Suppressor macrophage (primary cell): ENCODE measurements around the gene KLHDC10.
"Not testable (repeated sequence)": the region's sequence is repeated elsewhere in the genome, so short reads cannot be mapped to it uniquely, and the experiment has no call there.

ENCODE experiments used
- DNase-seq, 4 experiments: peaks; one replicate each; pipeline ENCODE4 v3.0.0-alpha.2; 2020 to 2022
- total RNA-seq, 17 experiments: gene quantifications; one replicate each; lab custom pipeline; 2026; ENCODE audit warnings: mixed read lengths in 6 of 17, inconsistent platforms in 3 of 17; lab: John Stamatoyannopoulos, UW

KLHDC10 gene, protein sequence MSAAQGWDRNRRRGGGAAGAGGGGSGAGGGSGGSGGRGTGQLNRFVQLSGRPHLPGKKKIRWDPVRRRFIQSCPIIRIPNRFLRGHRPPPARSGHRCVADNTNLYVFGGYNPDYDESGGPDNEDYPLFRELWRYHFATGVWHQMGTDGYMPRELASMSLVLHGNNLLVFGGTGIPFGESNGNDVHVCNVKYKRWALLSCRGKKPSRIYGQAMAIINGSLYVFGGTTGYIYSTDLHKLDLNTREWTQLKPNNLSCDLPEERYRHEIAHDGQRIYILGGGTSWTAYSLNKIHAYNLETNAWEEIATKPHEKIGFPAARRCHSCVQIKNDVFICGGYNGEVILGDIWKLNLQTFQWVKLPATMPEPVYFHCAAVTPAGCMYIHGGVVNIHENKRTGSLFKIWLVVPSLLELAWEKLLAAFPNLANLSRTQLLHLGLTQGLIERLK
- total RNA-seq, result 33.6 to 72.6 (median 54.7) reads per million in 17 experiments

- peak; percentile 97 to 99 (median 98) for DNase-seq
Measured at GRCh38 chr7:130069978-130070860, at the start of gene KLHDC10. TSS of gene KLHDC10 (plus strand) at chr7:130070534. CDS start at chr7:130070644, 110 bp downstream.

DNA sequence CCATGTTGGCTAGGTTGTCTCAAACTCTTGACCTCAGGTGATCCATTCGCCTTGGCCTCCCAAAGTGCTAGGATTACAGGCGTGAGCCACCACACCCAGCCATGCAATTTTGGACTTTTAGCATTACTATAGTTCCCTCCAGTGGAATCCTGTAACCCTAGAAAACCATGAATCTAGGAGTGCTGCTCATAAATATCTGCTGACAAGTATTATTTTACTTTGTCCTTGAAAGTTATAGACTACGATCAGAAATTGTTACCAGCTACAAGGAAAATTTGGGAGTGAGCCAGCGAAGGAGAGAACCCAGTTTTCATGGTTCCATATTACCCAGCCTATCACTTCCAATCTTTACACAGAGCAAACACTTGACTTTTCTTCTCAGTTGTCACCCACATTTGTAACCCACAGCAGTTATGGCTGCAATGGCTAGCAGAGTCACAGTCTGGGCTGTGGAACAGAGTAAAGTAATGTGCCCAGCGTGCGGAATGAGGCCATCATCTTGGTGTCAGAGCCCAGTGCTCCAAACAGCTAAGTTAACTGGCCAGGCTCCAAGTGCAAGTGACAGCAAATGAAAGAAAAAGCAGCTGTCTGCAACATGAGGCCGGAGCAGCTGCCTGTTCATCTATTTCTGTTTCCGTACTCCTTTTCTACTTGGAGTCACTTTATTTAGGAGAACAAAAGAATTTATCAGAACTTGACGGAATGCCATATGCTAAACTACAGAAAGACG is 49.1 kb upstream of the KLHDC10 start:
- DNase-seq, result no peak

DNA sequence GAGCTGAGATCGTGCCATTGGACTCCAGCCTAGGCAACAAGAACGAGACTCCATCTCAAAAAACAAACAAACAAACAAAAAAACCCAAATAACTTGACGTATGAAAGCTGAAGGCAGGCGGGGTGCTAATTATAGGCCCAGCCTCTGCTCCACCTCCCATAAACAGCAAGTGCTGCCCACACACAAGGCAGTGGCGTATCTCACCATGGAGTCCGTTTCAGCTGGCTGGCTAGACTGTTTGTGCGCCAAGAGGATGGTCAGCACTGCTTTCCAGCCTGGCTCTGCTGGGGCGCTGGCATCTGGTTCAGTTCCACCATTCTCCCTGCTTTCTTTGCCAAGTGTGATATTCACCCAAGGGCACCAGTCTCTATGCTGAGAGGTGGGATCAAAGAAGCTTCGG is 48.2 kb upstream of the KLHDC10 start:
- DNase-seq, result no peak

DNA sequence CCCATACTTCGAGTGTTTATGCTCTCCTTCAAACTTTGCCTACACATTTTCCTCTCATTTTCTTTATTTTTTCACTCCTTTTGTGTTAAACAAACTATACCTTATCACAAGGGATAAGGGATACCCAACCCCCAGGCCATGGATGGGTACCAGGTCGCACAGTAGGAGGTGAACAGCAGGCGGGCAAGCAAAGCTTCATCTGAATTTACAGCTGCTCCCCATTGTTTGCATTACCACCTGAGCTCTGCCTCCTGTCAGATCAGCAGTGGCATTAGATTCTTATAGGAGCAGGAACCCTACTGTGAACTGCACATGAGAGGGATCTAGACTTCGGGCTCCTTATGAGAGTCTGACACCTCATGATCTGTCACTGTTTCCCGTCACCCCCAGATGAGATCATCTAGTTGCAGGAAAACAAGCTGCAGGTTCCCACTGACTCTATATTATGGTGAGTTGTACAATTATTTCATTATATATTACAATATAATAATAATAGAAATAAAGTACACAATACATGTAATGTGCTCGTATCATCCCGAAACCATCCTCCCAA is 47.6 kb upstream of the KLHDC10 start:
- DNase-seq, result no peak

DNA sequence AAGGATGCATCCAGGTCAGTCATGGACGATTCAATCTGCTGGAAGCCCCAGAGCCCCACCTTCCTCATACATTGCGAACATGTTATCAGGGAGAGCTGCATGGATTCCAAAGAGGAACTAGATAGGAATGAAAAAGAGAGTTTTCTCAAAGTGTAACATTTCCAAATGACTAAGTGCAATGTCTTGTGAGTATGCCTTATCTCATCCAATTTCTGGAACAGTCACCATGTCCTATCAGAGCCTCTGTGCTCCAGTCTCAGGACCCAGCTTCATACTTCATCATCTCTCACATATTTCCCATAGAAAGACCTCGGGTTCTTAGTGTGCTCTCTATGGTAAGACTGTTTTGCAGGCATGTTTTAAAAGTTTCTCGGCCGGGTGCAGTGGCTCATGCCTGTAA is 45.9 kb upstream of the KLHDC10 start:
- peak in 2 of 4 experiments; percentile 9 to 45 for DNase-seq

GRCh38 chr7:130032698-130033097 is 37.6 kb upstream of the KLHDC10 start:
- DNase-seq, result no peak

DNA sequence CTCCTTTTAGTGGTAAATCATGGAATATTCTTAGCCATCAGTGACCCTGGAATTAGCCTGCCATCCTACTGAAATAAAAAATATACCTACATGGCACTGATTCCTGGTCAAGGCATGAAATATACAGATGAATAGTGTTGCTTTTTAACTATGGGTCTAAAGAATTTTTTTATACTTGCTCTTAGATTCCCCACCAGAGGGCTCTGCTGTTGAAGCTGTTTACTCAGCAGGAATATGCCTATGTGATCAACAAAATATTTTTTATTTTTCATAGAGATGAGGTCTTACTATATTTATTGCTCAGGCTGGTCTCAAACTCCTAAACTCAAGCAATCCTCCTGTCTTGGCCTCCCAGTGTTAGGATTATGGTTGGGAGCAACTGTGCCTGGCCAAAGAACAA is 32.6 kb upstream of the KLHDC10 start:
- no peak for DNase-seq

- no peak for DNase-seq
Measured at GRCh38 chr7:130040576-130040975, 29.8 kb upstream of the KLHDC10 start.

DNA sequence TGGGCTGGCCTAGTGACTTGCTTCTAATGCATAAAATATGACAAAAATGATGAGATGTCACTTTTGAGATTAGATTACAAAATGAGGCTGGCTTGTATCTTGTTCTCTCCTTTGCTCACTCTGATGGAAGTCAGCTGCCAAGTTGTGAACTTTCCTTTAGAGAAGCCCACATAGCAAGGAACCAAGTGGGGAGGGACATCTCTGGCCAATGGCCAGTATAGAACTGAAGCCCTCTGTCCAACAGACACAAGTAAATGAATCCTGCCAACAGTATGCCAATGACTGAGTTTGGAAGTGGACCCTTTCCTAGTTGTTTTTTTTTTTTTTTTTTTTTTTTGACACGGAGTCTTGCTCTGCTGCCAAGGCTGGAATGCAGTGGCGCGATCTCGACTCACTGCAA is 22.5 kb upstream of the KLHDC10 start:
- DNase-seq, result no peak

GRCh38 chr7:130048906-130049305 is 21.4 kb upstream of the KLHDC10 start:
- DNase-seq, result no peak

GRCh38 chr7:130052250-130052649 is 18.1 kb upstream of the KLHDC10 start:
- not testable (repeated sequence) for DNase-seq

DNA sequence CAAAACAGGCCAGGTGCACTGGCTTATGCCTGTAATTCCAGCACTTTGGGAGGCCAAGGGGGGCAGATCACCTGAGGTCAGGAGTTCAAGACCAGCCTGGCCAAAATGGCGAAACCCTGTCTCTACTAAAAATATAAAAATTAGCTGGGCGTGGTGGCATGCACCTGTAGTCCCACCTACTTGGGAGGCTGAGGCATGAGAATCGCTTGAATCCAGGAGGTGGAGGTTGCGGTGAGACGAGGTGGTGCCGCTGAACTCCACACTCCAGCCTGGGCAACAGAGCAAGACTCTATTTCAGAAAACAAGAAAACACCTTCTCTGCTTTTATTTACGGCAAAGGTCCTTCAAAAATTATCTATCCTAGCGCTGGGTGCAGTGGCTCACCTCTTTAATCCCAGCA is 15.1 kb upstream of the KLHDC10 start:
- not testable (repeated sequence) for DNase-seq

- no peak for DNase-seq
Measured at GRCh38 chr7:130062246-130062645, 8.1 kb upstream of the KLHDC10 start.

GRCh38 chr7:130063036-130063435 is 7.3 kb upstream of the KLHDC10 start:
- peak; percentile 66 to 87 (median 82) for DNase-seq

DNA sequence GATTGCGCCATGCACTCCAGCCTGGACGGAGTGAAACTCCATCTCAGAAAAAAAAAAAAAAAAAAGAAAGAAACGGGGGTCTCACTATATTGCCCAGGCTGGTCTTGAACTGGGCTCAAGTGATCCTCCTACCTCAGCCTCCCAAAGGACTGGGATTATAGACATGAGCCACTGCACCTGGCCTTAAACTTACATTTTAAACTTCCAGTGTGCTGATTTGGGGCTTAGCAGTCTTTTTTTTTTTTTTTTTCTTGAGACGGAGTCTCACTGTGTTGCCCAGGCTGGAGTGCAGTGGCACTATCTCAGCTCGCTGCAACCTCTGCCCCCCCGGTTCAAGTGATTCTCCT is 5.8 kb upstream of the KLHDC10 start:
- not testable (repeated sequence) for DNase-seq

DNA sequence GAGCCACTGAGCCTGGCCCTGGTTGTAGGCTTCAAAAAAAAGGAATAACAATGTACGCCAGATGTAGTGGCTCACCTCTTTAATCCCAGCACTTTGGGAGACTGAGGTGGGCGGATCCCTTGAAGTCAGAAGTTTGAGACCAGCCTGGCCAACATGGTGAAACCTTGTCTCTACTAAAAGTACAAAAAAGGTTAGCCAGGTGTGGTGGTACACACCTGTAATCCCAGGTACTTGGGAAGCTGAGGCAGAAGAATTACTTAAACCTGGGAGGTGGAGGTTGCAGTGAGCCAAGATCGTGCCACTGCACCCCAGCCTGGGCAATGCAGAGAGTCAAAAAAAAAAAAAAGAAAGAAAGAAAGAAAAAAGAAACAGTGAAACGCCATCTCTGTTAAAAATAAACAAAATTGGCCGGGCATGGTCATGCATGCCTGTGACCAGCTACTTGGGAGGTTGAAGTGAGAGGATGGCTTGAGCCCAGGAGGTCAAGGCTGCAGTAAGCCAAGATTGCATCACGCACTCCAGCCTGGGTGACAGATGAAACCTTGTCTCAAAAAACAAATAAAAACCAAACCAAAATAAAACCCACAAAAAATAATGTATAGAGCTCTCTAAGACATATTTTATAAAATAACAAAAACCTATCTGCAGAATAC is 4.7 kb upstream of the KLHDC10 start:
- no peak for DNase-seq

GRCh38 chr7:130069179-130069977 is 956 bp upstream of the KLHDC10 start:
- no peak for DNase-seq

GRCh38 chr7:130070861-130071622 is 708 bp downstream of the KLHDC10 start:
- DNase-seq, result peak; percentile 23 to 46 (median 42)

GRCh38 chr7:130071701-130072622 is 1.6 kb downstream of the KLHDC10 start:
- DNase-seq, result peak; percentile 73 to 84 (median 80)
